GM23338 (cell line): ENCODE measurements around the gene FAM167B. TPM values are rescaled to one million over a fixed set of nuclear protein-coding genes. Genes with fewer than 3 reads are reported as not detected.

ENCODE experiments used
- ATAC-seq: fragments of 200-7000 bp; cut with Tn5 transposase; 3 replicates; pipeline ENCODE4 v1.9.1; 2020
- DNase-seq: peaks from one replicate; pipeline ENCODE4 v3.0.0-alpha.2; 2015; ENCODE audit warnings: low spot score
- H2AFZ ChIP-seq: fragments of 200-600 bp; sonication (generic); 2 replicates; pipeline ENCODE4 v1.8.0; 2016; ENCODE audit warnings: antibody characterized with exemption, mild to moderate bottlenecking, moderate library complexity
- H3F3A ChIP-seq: fragments of 200-600 bp; sonication (generic); replicated peaks from 2 replicates; pipeline ENCODE4 v1.8.0; 2017; ENCODE audit warnings: antibody characterized with exemption, mixed run types, low read depth
- H3K27ac ChIP-seq: fragments of 200-600 bp; sonication (generic); 2 replicates; pipeline ENCODE4 v1.6.1; 2016; ENCODE audit warnings: low read depth
- H3K27me3 ChIP-seq: fragments of 200-600 bp; sonication (generic); 2 replicates; pipeline ENCODE4 v1.8.0; 2016; ENCODE audit warnings: mild to moderate bottlenecking, mixed run types, moderate library complexity; ENCODE audit not compliant: insufficient read depth
- H3K36me3 ChIP-seq: fragments of 200-600 bp; sonication (generic); 2 replicates; pipeline ENCODE4 v1.8.0; 2016; ENCODE audit warnings: mild to moderate bottlenecking; ENCODE audit not compliant: insufficient read depth
- H3K4me1 ChIP-seq: fragments of 200-600 bp; sonication (generic); 2 replicates; pipeline ENCODE4 v1.8.0; 2016; ENCODE audit warnings: mild to moderate bottlenecking, moderate library complexity; ENCODE audit not compliant: insufficient read depth
- H3K4me2 ChIP-seq: fragments of 200-600 bp; sonication (generic); 2 replicates; pipeline ENCODE4 v1.7.1; 2017; ENCODE audit warnings: mixed run types
- H3K4me3 ChIP-seq: fragments of 200-600 bp; sonication (generic); 2 replicates; pipeline ENCODE4 v1.6.1; 2016; ENCODE audit warnings: mixed run types
- H3K79me2 ChIP-seq: fragments of 200-600 bp; sonication (generic); replicated peaks from 2 replicates; pipeline ENCODE4 v1.8.0; 2017; ENCODE audit warnings: mild to moderate bottlenecking; ENCODE audit not compliant: insufficient read depth
- H3K9me2 ChIP-seq: fragments of 200-600 bp; sonication (generic); 2 replicates; pipeline ENCODE4 v1.8.0; 2017; ENCODE audit not compliant: insufficient read depth
- H4K20me1 ChIP-seq: fragments of 200-600 bp; sonication (generic); replicated peaks from 2 replicates; pipeline ENCODE4 v1.8.0; 2017; ENCODE audit warnings: mild to moderate bottlenecking; ENCODE audit not compliant: insufficient read depth
- H3K27ac Mint-ChIP-seq: 2 replicates; pipeline ENCODE4 v1.8.0; 2020; ENCODE audit warnings: inconsistent platforms, mild to moderate bottlenecking, moderate library complexity, mixed read lengths
- H3K27me3 Mint-ChIP-seq: 3 replicates; pipeline ENCODE4 v1.8.0; 2022; ENCODE audit warnings: low read depth, mild to moderate bottlenecking, moderate library complexity, mixed read lengths, inconsistent platforms; ENCODE audit not compliant: insufficient read depth, poor library complexity
- H3K36me3 Mint-ChIP-seq: 3 replicates; pipeline ENCODE4 v1.8.0; 2021; ENCODE audit warnings: low read depth, mild to moderate bottlenecking, inconsistent platforms, moderate library complexity, mixed read lengths
- H3K4me1 Mint-ChIP-seq: 3 replicates; pipeline ENCODE4 v1.8.0; 2020; ENCODE audit warnings: mild to moderate bottlenecking, inconsistent platforms, mixed read lengths
- H3K4me3 Mint-ChIP-seq: 3 replicates; pipeline ENCODE4 v1.8.0; 2021; ENCODE audit warnings: moderate library complexity, mild to moderate bottlenecking, inconsistent platforms, mixed read lengths
- H3K9me3 Mint-ChIP-seq: 3 replicates; pipeline ENCODE4 v1.8.0; 2020; ENCODE audit warnings: moderate library complexity, mild to moderate bottlenecking, inconsistent platforms, mixed read lengths
- CREB1 ChIP-seq: fragments of 250-450 bp; sonication (Bioruptor Pico); IDR thresholded peaks from 2 replicates; pipeline ENCODE4 v1.5.0; 2020; ENCODE audit warnings: low read depth, mild to moderate bottlenecking, moderate library complexity
- EZH2 ChIP-seq: fragments of 200-600 bp; sonication (generic); IDR thresholded peaks from one replicate; pipeline ENCODE4 v1.8.0; 2017; ENCODE audit warnings: antibody characterized with exemption, mild to moderate bottlenecking, low read depth; ENCODE audit not compliant: unreplicated experiment
- EZH2phosphoT487 ChIP-seq: fragments of 200-600 bp; sonication (generic); IDR thresholded peaks from one replicate; pipeline ENCODE4 v1.8.1; 2018; ENCODE audit warnings: antibody characterized with exemption; ENCODE audit not compliant: unreplicated experiment
- JUNB ChIP-seq: IDR thresholded peaks from one replicate; pipeline ENCODE4 v1.6.1; 2016; ENCODE audit warnings: antibody characterized with exemption; ENCODE audit not compliant: unreplicated experiment
- POLR2AphosphoS5 ChIP-seq: IDR thresholded peaks from 2 replicates; pipeline ENCODE4 v1.6.1; 2016; ENCODE audit warnings: antibody characterized with exemption, low read depth
- ZNF114 ChIP-seq: fragments of 250-450 bp; sonication (Bioruptor Pico); IDR thresholded peaks from 2 replicates; pipeline ENCODE4 v1.5.0; 2020; ENCODE audit warnings: mild to moderate bottlenecking, moderate library complexity
- ZNF331 ChIP-seq: fragments of 250-450 bp; sonication (Bioruptor Pico); IDR thresholded peaks from 2 replicates; pipeline ENCODE4 v1.5.0; 2020; ENCODE audit warnings: low read depth, mild to moderate bottlenecking, moderate library complexity
- polyA plus RNA-seq: library from polyadenylated mRNA; unstranded; fragments of >200 nt; fragmentation: Nextera tagmentation; extraction: Ambion mirVana; gene quantifications from 2 replicates; pipeline ENCODE4 v1.2.1, GENCODE V29; 2016
- total RNA-seq: library from RNA; depleted of rRNA; stranded (reverse); fragments of >200 nt; shearing (Covaris generic); gene quantifications from 2 replicates; pipeline ENCODE4 v1.2.3, GENCODE V29; 2014
- TF ChIP-seq, protein P1 (sequence below), 2 experiments: fragments of 200-600 bp in 1 of 2; sonication (generic) in 1 of 2; conservative IDR thresholded peaks; 2 replicates each; pipeline versions ENCODE4 v1.5.1 to v1.6.1; 2016 to 2017; ENCODE audit warnings: antibody characterized with exemption in 2 of 2, low read depth in 2 of 2, mild to moderate bottlenecking in 2 of 2, moderate library complexity in 1 of 2
- TF ChIP-seq, protein P2 (sequence below): IDR thresholded peaks from 2 replicates; pipeline ENCODE4 v1.6.1; 2016; ENCODE audit warnings: antibody characterized with exemption
- TF ChIP-seq, protein P3 (sequence below): fragments of 250-450 bp; sonication (Bioruptor Pico); IDR thresholded peaks from 2 replicates; pipeline ENCODE4 v1.5.0; 2020; ENCODE audit warnings: mild to moderate bottlenecking, moderate library complexity

FAM167B gene
- total and polyA plus RNA-seq, 2 experiments from 2014 or later = 0.31 to 2.2 TPM

DNA sequence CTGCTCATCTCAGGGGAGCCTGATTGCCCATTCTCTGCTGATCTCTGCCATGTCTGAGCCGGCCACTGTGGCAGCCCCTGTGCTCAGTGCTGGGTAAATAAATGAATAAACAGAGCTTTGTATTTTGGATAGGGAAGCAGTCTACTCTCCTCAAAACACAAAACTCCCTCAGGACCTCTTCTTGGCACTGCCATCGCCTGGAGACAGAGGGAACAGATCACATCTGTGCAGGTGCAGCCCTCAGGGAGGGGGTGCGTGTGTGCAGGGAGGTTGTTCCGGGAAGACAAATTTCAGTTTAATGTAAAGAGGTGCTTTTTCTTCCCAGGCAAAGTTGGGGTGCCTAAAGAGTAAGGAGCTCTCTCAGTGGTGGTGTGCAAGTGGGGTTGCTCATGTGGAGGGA is 7.7 kb upstream of the FAM167B start:
- Histone ChIP-seq H3K4me3 (peak overlapping the region; percentile 66), H3K4me2 (peak overlapping the region; percentile 99), H3K4me1 (peaks cover 19% of the 10 kb centered on the region), H4K20me1 (no peaks in the 10 kb centered on the region), H2AFZ (peak overlapping the region; percentile 84), H3K79me2 (peaks cover 7% of the 10 kb centered on the region; the same call in 1 of the 2 replicates), H3K9me2 (no peaks in the 10 kb centered on the region), H3F3A (peaks cover 20% of the 10 kb centered on the region), H3K36me3 (no peaks in the 10 kb centered on the region), H3K27ac (no peak overlapping the region; the same call in 1 of the 2 replicates), H3K27me3 (peaks cover 7% of the 10 kb centered on the region; the same call in 1 of the 2 replicates)
- peaks cover 16% of the 10 kb centered on the region for H3K4me1 Mint-ChIP-seq
- peak overlapping the region; percentile 88 for H3K4me3 Mint-ChIP-seq
- H3K36me3 Mint-ChIP-seq = peaks cover 2% of the 10 kb centered on the region; the same call in 1 of the 3 replicates
- H3K27ac Mint-ChIP-seq = no peak overlapping the region; the same call in 1 of the 2 replicates
- H3K9me3 Mint-ChIP-seq = no peaks in the 10 kb centered on the region
- peak; percentile 46 for DNase-seq
- peak; percentile 3; the same call in 2 of the 3 replicates for ATAC-seq
- TF ChIP-seq, protein P1, sequence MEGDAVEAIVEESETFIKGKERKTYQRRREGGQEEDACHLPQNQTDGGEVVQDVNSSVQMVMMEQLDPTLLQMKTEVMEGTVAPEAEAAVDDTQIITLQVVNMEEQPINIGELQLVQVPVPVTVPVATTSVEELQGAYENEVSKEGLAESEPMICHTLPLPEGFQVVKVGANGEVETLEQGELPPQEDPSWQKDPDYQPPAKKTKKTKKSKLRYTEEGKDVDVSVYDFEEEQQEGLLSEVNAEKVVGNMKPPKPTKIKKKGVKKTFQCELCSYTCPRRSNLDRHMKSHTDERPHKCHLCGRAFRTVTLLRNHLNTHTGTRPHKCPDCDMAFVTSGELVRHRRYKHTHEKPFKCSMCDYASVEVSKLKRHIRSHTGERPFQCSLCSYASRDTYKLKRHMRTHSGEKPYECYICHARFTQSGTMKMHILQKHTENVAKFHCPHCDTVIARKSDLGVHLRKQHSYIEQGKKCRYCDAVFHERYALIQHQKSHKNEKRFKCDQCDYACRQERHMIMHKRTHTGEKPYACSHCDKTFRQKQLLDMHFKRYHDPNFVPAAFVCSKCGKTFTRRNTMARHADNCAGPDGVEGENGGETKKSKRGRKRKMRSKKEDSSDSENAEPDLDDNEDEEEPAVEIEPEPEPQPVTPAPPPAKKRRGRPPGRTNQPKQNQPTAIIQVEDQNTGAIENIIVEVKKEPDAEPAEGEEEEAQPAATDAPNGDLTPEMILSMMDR (conservative IDR thresholded peaks at IDR 0.05; ENCODE audit: low read depth in 2 of 2) = peak; percentile 10 to 30; a peak in 2 of 4 replicates
- no peak for TF ChIP-seq ZNF114
- H3K27me3 Mint-ChIP-seq = peaks cover 11% of the 10 kb centered on the region

DNA sequence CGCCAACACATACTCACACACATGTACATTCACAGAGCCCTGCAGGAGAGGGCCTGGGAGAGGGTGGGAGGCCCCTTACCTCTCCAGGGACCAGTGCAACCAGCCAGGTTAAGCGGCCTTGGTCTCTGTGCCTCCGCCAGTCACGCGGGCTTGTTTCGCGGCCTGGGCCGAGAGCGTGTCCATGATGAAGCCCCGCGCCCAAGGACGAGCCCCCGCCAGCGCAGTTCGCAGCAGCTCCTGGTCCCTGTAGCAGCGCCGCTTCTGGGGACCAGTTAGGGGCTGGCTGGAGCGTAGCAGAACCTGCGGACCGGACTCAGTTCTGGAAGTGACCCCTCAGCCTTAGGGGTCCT is 7.3 kb upstream of the FAM167B start:
- H3K4me2 ChIP-seq = peak overlapping the region; percentile 99
- no peaks in the 10 kb centered on the region for H3K9me2 ChIP-seq
- DNase-seq (no peak), ATAC-seq (peak; percentile 39)
- peaks cover 16% of the 10 kb centered on the region for H3K4me1 Mint-ChIP-seq
- no peaks in the 10 kb centered on the region; the same call in 2 of the 3 replicates for H3K36me3 Mint-ChIP-seq
- peaks cover 7% of the 10 kb centered on the region; the same call in 1 of the 2 replicates for H3K79me2 ChIP-seq
- H2AFZ ChIP-seq = peak overlapping the region; percentile 84
- peak overlapping the region; percentile 81 for H3K27ac Mint-ChIP-seq
- peak overlapping the region; percentile 66 for H3K4me3 ChIP-seq
- H3K9me3 Mint-ChIP-seq = no peaks in the 10 kb centered on the region
- peaks cover 11% of the 10 kb centered on the region for H3K27me3 Mint-ChIP-seq
- no peaks in the 10 kb centered on the region for H4K20me1 ChIP-seq
- no peaks in the 10 kb centered on the region for H3K36me3 ChIP-seq
- peak overlapping the region; percentile 40 for H3K27ac ChIP-seq
- H3F3A ChIP-seq = peaks cover 20% of the 10 kb centered on the region
- H3K4me1 ChIP-seq = peaks cover 19% of the 10 kb centered on the region
- peak overlapping the region; percentile 88 for H3K4me3 Mint-ChIP-seq
- peaks cover 7% of the 10 kb centered on the region; the same call in 1 of the 2 replicates for H3K27me3 ChIP-seq
- TF ChIP-seq ZNF114 (no peak), CREB1 (CRISPR knock-in tag) (no peak), JUNB (no peak), ZNF331 (no peak), POLR2AphosphoS5 (no peak), EZH2 (no peak), EZH2phosphoT487 (no peak)
- TF ChIP-seq, protein P2, sequence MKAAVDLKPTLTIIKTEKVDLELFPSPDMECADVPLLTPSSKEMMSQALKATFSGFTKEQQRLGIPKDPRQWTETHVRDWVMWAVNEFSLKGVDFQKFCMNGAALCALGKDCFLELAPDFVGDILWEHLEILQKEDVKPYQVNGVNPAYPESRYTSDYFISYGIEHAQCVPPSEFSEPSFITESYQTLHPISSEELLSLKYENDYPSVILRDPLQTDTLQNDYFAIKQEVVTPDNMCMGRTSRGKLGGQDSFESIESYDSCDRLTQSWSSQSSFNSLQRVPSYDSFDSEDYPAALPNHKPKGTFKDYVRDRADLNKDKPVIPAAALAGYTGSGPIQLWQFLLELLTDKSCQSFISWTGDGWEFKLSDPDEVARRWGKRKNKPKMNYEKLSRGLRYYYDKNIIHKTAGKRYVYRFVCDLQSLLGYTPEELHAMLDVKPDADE = no peak
- TF ChIP-seq, protein P1 (conservative IDR thresholded peaks at IDR 0.05; ENCODE audit: low read depth in 2 of 2) = no peak
- TF ChIP-seq, protein P3, sequence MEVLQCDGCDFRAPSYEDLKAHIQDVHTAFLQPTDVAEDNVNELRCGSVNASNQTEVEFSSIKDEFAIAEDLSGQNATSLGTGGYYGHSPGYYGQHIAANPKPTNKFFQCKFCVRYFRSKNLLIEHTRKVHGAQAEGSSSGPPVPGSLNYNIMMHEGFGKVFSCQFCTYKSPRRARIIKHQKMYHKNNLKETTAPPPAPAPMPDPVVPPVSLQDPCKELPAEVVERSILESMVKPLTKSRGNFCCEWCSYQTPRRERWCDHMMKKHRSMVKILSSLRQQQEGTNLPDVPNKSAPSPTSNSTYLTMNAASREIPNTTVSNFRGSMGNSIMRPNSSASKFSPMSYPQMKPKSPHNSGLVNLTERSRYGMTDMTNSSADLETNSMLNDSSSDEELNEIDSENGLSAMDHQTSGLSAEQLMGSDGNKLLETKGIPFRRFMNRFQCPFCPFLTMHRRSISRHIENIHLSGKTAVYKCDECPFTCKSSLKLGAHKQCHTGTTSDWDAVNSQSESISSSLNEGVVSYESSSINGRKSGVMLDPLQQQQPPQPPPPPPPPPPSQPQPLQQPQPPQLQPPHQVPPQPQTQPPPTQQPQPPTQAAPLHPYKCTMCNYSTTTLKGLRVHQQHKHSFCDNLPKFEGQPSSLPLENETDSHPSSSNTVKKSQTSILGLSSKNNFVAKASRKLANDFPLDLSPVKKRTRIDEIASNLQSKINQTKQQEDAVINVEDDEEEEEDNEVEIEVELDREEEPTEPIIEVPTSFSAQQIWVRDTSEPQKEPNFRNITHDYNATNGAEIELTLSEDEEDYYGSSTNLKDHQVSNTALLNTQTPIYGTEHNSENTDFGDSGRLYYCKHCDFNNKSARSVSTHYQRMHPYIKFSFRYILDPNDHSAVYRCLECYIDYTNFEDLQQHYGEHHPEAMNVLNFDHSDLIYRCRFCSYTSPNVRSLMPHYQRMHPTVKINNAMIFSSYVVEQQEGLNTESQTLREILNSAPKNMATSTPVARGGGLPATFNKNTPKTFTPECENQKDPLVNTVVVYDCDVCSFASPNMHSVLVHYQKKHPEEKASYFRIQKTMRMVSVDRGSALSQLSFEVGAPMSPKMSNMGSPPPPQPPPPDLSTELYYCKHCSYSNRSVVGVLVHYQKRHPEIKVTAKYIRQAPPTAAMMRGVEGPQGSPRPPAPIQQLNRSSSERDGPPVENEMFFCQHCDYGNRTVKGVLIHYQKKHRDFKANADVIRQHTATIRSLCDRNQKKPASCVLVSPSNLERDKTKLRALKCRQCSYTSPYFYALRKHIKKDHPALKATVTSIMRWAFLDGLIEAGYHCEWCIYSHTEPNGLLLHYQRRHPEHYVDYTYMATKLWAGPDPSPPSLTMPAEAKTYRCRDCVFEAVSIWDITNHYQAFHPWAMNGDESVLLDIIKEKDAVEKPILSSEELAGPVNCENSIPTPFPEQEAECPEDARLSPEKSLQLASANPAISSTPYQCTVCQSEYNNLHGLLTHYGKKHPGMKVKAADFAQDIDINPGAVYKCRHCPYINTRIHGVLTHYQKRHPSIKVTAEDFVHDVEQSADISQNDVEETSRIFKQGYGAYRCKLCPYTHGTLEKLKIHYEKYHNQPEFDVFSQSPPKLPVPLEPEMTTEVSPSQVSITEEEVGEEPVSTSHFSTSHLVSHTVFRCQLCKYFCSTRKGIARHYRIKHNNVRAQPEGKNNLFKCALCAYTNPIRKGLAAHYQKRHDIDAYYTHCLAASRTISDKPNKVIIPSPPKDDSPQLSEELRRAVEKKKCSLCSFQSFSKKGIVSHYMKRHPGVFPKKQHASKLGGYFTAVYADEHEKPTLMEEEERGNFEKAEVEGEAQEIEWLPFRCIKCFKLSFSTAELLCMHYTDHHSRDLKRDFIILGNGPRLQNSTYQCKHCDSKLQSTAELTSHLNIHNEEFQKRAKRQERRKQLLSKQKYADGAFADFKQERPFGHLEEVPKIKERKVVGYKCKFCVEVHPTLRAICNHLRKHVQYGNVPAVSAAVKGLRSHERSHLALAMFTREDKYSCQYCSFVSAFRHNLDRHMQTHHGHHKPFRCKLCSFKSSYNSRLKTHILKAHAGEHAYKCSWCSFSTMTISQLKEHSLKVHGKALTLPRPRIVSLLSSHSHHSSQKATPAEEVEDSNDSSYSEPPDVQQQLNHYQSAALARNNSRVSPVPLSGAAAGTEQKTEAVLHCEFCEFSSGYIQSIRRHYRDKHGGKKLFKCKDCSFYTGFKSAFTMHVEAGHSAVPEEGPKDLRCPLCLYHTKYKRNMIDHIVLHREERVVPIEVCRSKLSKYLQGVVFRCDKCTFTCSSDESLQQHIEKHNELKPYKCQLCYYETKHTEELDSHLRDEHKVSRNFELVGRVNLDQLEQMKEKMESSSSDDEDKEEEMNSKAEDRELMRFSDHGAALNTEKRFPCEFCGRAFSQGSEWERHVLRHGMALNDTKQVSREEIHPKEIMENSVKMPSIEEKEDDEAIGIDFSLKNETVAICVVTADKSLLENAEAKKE (CRISPR knock-in tag) = no peak
